WTC11 (cell line): ENCODE results near the gene WNT5A. TPM values are rescaled to one million over a fixed set of nuclear protein-coding genes. Genes with fewer than 3 reads are reported as not detected.

Source experiments
- ATAC-seq: fragments of 200-7000 bp; cut with Tn5 transposase; 2 replicates; pipeline ENCODE4 v1.10.0; 2021; ENCODE audit warnings: mild to moderate bottlenecking, moderate library complexity
- CTCF ChIA-PET: fragments of 300-600 bp; sonication (Branson Sonifier 250); formaldehyde crosslinking; loops from one replicate; lab custom pipeline; 2021; ENCODE audit warnings: antibody characterized with exemption; lab: Charles Lee
- POLR2A ChIA-PET: fragments of 350-600 bp; sonication (Branson Sonifier 250); formaldehyde crosslinking; loops from one replicate; lab custom pipeline; 2021; ENCODE audit warnings: antibody characterized with exemption; lab: Charles Lee
- DNase-seq: peaks from one replicate; pipeline ENCODE4 v3.0.0; 2021; ENCODE audit warnings: low spot score
- H3K27ac Mint-ChIP-seq: 2 replicates; pipeline ENCODE4 v1.8.0; 2021; ENCODE audit warnings: mixed read lengths
- H3K27me3 Mint-ChIP-seq: 2 replicates; pipeline ENCODE4 v1.8.0; 2021; ENCODE audit warnings: low read depth, mild to moderate bottlenecking, moderate library complexity, mixed read lengths
- H3K36me3 Mint-ChIP-seq: 2 replicates; pipeline ENCODE4 v1.8.0; 2021; ENCODE audit warnings: mixed read lengths
- H3K4me1 Mint-ChIP-seq: 2 replicates; pipeline ENCODE4 v1.8.0; 2022; ENCODE audit warnings: mixed read lengths
- H3K4me3 Mint-ChIP-seq: 2 replicates; pipeline ENCODE4 v1.8.0; 2021; ENCODE audit warnings: mild to moderate bottlenecking, moderate library complexity, mixed read lengths
- H3K9me3 Mint-ChIP-seq: 2 replicates; pipeline ENCODE4 v1.8.0; 2021; ENCODE audit warnings: mixed read lengths
- ELF4 ChIP-seq: sonication (generic); formaldehyde crosslinking; IDR thresholded peaks from 2 replicates; pipeline ENCODE4 v1.8.1; 2022; ENCODE audit warnings: low read depth, mild to moderate bottlenecking, moderate library complexity, missing genetic modification reagents
- GABPB1 ChIP-seq: sonication (generic); formaldehyde crosslinking; IDR thresholded peaks from 2 replicates; pipeline ENCODE4 v1.8.1; 2023; ENCODE audit warnings: mild to moderate bottlenecking, missing genetic modification reagents
- KAT7 ChIP-seq: sonication (generic); formaldehyde crosslinking; IDR thresholded peaks from 2 replicates; pipeline ENCODE4 v1.8.1; 2023; ENCODE audit warnings: missing genetic modification reagents, mild to moderate bottlenecking, borderline replicate concordance
- SMAD3 ChIP-seq: sonication (generic); formaldehyde crosslinking; IDR thresholded peaks from 2 replicates; pipeline ENCODE4 v1.8.0; 2022; ENCODE audit warnings: missing genetic modification reagents, mild to moderate bottlenecking, borderline replicate concordance
- SP1 ChIP-seq: sonication (generic); formaldehyde crosslinking; conservative IDR thresholded peaks from 2 replicates; pipeline ENCODE4 v1.8.1; 2022; ENCODE audit warnings: missing genetic modification reagents
- ZNF121 ChIP-seq: sonication (generic); formaldehyde crosslinking; IDR thresholded peaks from 2 replicates; pipeline ENCODE4 v1.8.0; 2023; ENCODE audit warnings: missing genetic modification reagents
- ZNF416 ChIP-seq: fragments of 250-450 bp; sonication (Bioruptor Pico); IDR thresholded peaks from 2 replicates; pipeline ENCODE4 v1.9.0; 2021; ENCODE audit warnings: mild to moderate bottlenecking, inconsistent platforms
- total RNA-seq: library from RNA; stranded (reverse); gene quantifications from 3 replicates; pipeline ENCODE4 v1.2.3, GENCODE V29; 2021
- TF ChIP-seq, protein P1 (sequence below): sonication (generic); formaldehyde crosslinking; IDR thresholded peaks from 2 replicates; pipeline ENCODE4 v1.8.0; 2022; ENCODE audit warnings: mild to moderate bottlenecking, missing genetic modification reagents
- TF ChIP-seq, protein P2 (sequence below): sonication (generic); formaldehyde crosslinking; IDR thresholded peaks from 2 replicates; pipeline ENCODE4 v1.8.0; 2022; ENCODE audit warnings: missing genetic modification reagents
- TF ChIP-seq, protein P3 (sequence below): sonication (generic); formaldehyde crosslinking; IDR thresholded peaks from 2 replicates; pipeline ENCODE4 v1.8.1; 2022; ENCODE audit warnings: mild to moderate bottlenecking, missing genetic modification reagents, moderate library complexity, borderline replicate concordance
- TF ChIP-seq, protein P4 (sequence below): sonication (generic); formaldehyde crosslinking; IDR thresholded peaks from 2 replicates; pipeline ENCODE4 v1.8.1; 2023; ENCODE audit warnings: mild to moderate bottlenecking, missing genetic modification reagents, moderate library complexity
- TF ChIP-seq, protein P5 (sequence below): fragments of 250-450 bp; sonication (Bioruptor Pico); IDR thresholded peaks from 2 replicates; pipeline ENCODE4 v1.9.0; 2021; ENCODE audit warnings: moderate library complexity, mild to moderate bottlenecking, inconsistent platforms, borderline replicate concordance
- TF ChIP-seq, protein P6 (sequence below): sonication (generic); formaldehyde crosslinking; conservative IDR thresholded peaks from 2 replicates; pipeline ENCODE4 v1.8.1; 2023; ENCODE audit warnings: mild to moderate bottlenecking, low read depth, missing genetic modification reagents, moderate library complexity
- TF ChIP-seq, protein P7 (sequence below): sonication (generic); formaldehyde crosslinking; IDR thresholded peaks from 2 replicates; pipeline ENCODE4 v1.8.0; 2023; ENCODE audit warnings: missing genetic modification reagents
- TF ChIP-seq, protein P8 (sequence below): sonication (generic); formaldehyde crosslinking; IDR thresholded peaks from 2 replicates; pipeline ENCODE4 v1.8.1; 2023; ENCODE audit warnings: mild to moderate bottlenecking, missing genetic modification reagents, moderate library complexity
- TF ChIP-seq, protein P9 (sequence below): sonication (generic); formaldehyde crosslinking; IDR thresholded peaks from 2 replicates; pipeline ENCODE4 v1.8.0; 2023; ENCODE audit warnings: missing genetic modification reagents, mild to moderate bottlenecking, borderline replicate concordance

The WNT5A gene
- total RNA-seq, 1 experiment from 2014 or later, result 10.6 TPM

DNA sequence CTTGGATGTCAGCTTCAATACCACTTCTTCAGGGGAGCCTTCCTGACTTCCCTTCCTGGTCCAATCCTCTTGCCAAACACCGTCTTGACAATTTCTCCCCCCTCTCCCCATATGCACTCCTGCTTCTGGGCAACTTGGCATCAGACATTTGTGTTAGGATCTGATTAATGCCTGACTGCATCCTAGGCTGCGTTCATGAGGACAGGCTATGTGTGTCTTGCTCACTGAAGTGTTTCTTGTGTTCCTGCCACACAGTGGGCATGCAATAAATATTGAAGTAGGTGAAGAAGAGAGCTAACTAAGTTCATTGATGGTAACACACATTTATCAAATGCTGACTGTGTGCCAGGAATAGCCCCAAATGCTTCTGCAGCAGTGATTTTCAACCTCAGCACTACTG lies 36.4 kb upstream of the WNT5A start (continued):
- TF ChIP-seq KAT7 (CRISPR knock-in tag), result no peak

DNA sequence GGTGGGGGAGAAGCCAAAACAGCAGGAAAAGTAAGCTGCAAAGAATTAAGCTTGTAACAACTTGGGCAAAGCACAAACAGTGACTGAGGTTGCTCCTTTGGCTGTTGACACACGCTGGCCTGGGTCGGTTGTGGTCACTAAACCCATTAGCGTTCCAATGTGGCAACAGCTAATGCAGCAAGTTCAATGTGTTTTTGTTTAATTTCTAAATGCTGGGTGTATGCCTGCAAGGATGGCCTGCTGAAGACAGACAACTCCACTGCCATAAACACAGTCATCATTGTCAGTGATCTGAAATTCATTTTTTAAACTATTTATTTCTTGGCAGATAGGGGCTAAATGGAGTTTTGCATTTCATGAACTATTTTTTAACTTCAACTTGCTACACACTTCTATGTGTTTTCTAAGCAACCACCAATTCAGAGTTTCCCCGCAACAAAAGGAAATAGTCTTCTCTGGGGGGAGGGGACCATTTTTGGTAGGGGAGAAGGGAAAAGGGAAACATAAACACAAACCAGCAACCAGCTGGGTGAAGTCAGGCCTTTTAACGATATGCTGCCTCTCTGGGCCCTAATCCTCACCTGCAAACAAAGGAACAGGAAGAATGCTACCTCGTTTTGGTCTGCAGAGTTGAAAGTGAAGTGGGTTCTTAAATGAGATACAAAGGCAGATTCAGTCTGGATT lies 34.8 kb upstream of the WNT5A start:
- ChIA-PET CTCF (interaction anchor here (0.5 to 1.5 kb wide), 2 partner anchors 37 to 48 kb away, joined by 3 to 4 read pairs; no protein-coding TSS in a partner anchor), POLR2A (no interaction called here)
- peak; percentile 51 for ATAC-seq
- peak overlapping the region; percentile 78 for H3K27ac Mint-ChIP-seq
- H3K36me3 Mint-ChIP-seq, result no peaks in the 10 kb centered on the region
- DNase-seq, result no peak
- H3K4me1 Mint-ChIP-seq, result peaks cover 32% of the 10 kb centered on the region
- H3K9me3 Mint-ChIP-seq, result no peaks in the 10 kb centered on the region
- no peaks in the 10 kb centered on the region; the same call in 1 of the 2 replicates for H3K27me3 Mint-ChIP-seq
- H3K4me3 Mint-ChIP-seq, result no peak overlapping the region
- TF ChIP-seq ELF4 (CRISPR knock-in tag), result no peak
- TF ChIP-seq, protein P1, sequence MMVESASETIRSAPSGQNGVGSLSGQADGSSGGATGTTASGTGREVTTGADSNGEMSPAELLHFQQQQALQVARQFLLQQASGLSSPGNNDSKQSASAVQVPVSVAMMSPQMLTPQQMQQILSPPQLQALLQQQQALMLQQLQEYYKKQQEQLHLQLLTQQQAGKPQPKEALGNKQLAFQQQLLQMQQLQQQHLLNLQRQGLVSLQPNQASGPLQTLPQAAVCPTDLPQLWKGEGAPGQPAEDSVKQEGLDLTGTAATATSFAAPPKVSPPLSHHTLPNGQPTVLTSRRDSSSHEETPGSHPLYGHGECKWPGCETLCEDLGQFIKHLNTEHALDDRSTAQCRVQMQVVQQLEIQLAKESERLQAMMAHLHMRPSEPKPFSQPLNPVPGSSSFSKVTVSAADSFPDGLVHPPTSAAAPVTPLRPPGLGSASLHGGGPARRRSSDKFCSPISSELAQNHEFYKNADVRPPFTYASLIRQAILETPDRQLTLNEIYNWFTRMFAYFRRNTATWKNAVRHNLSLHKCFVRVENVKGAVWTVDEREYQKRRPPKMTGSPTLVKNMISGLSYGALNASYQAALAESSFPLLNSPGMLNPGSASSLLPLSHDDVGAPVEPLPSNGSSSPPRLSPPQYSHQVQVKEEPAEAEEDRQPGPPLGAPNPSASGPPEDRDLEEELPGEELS (CRISPR knock-in tag), result no peak
- TF ChIP-seq ZNF416 (CRISPR knock-in tag), result no peak
- TF ChIP-seq, protein P2, sequence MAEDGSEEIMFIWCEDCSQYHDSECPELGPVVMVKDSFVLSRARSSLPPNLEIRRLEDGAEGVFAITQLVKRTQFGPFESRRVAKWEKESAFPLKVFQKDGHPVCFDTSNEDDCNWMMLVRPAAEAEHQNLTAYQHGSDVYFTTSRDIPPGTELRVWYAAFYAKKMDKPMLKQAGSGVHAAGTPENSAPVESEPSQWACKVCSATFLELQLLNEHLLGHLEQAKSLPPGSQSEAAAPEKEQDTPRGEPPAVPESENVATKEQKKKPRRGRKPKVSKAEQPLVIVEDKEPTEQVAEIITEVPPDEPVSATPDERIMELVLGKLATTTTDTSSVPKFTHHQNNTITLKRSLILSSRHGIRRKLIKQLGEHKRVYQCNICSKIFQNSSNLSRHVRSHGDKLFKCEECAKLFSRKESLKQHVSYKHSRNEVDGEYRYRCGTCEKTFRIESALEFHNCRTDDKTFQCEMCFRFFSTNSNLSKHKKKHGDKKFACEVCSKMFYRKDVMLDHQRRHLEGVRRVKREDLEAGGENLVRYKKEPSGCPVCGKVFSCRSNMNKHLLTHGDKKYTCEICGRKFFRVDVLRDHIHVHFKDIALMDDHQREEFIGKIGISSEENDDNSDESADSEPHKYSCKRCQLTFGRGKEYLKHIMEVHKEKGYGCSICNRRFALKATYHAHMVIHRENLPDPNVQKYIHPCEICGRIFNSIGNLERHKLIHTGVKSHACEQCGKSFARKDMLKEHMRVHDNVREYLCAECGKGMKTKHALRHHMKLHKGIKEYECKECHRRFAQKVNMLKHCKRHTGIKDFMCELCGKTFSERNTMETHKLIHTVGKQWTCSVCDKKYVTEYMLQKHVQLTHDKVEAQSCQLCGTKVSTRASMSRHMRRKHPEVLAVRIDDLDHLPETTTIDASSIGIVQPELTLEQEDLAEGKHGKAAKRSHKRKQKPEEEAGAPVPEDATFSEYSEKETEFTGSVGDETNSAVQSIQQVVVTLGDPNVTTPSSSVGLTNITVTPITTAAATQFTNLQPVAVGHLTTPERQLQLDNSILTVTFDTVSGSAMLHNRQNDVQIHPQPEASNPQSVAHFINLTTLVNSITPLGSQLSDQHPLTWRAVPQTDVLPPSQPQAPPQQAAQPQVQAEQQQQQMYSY (CRISPR knock-in tag), result no peak
- TF ChIP-seq, protein P3, sequence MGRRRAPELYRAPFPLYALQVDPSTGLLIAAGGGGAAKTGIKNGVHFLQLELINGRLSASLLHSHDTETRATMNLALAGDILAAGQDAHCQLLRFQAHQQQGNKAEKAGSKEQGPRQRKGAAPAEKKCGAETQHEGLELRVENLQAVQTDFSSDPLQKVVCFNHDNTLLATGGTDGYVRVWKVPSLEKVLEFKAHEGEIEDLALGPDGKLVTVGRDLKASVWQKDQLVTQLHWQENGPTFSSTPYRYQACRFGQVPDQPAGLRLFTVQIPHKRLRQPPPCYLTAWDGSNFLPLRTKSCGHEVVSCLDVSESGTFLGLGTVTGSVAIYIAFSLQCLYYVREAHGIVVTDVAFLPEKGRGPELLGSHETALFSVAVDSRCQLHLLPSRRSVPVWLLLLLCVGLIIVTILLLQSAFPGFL (CRISPR knock-in tag), result no peak
- TF ChIP-seq, protein P4, sequence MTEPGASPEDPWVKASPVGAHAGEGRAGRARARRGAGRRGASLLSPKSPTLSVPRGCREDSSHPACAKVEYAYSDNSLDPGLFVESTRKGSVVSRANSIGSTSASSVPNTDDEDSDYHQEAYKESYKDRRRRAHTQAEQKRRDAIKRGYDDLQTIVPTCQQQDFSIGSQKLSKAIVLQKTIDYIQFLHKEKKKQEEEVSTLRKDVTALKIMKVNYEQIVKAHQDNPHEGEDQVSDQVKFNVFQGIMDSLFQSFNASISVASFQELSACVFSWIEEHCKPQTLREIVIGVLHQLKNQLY, result no peak
- no peak for TF ChIP-seq SP1 (CRISPR knock-in tag)
- TF ChIP-seq, protein P5, sequence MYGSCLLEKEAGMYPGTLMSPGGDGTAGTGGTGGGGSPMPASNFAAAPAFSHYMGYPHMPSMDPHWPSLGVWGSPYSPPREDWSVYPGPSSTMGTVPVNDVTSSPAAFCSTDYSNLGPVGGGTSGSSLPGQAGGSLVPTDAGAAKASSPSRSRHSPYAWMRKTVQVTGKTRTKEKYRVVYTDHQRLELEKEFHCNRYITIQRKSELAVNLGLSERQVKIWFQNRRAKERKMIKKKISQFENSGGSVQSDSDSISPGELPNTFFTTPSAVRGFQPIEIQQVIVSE (CRISPR knock-in tag), result no peak
- no peak for TF ChIP-seq KAT7 (CRISPR knock-in tag)
- no peak for TF ChIP-seq GABPB1 (CRISPR knock-in tag)
- no peak for TF ChIP-seq SMAD3 (CRISPR knock-in tag)
- TF ChIP-seq ZNF121, result no peak
- TF ChIP-seq, protein P6, sequence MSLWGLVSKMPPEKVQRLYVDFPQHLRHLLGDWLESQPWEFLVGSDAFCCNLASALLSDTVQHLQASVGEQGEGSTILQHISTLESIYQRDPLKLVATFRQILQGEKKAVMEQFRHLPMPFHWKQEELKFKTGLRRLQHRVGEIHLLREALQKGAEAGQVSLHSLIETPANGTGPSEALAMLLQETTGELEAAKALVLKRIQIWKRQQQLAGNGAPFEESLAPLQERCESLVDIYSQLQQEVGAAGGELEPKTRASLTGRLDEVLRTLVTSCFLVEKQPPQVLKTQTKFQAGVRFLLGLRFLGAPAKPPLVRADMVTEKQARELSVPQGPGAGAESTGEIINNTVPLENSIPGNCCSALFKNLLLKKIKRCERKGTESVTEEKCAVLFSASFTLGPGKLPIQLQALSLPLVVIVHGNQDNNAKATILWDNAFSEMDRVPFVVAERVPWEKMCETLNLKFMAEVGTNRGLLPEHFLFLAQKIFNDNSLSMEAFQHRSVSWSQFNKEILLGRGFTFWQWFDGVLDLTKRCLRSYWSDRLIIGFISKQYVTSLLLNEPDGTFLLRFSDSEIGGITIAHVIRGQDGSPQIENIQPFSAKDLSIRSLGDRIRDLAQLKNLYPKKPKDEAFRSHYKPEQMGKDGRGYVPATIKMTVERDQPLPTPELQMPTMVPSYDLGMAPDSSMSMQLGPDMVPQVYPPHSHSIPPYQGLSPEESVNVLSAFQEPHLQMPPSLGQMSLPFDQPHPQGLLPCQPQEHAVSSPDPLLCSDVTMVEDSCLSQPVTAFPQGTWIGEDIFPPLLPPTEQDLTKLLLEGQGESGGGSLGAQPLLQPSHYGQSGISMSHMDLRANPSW, result no peak
- TF ChIP-seq, protein P7, sequence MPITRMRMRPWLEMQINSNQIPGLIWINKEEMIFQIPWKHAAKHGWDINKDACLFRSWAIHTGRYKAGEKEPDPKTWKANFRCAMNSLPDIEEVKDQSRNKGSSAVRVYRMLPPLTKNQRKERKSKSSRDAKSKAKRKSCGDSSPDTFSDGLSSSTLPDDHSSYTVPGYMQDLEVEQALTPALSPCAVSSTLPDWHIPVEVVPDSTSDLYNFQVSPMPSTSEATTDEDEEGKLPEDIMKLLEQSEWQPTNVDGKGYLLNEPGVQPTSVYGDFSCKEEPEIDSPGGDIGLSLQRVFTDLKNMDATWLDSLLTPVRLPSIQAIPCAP, result no peak
- TF ChIP-seq, protein P8, sequence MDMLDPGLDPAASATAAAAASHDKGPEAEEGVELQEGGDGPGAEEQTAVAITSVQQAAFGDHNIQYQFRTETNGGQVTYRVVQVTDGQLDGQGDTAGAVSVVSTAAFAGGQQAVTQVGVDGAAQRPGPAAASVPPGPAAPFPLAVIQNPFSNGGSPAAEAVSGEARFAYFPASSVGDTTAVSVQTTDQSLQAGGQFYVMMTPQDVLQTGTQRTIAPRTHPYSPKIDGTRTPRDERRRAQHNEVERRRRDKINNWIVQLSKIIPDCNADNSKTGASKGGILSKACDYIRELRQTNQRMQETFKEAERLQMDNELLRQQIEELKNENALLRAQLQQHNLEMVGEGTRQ (CRISPR knock-in tag), result no peak
- TF ChIP-seq, protein P9, sequence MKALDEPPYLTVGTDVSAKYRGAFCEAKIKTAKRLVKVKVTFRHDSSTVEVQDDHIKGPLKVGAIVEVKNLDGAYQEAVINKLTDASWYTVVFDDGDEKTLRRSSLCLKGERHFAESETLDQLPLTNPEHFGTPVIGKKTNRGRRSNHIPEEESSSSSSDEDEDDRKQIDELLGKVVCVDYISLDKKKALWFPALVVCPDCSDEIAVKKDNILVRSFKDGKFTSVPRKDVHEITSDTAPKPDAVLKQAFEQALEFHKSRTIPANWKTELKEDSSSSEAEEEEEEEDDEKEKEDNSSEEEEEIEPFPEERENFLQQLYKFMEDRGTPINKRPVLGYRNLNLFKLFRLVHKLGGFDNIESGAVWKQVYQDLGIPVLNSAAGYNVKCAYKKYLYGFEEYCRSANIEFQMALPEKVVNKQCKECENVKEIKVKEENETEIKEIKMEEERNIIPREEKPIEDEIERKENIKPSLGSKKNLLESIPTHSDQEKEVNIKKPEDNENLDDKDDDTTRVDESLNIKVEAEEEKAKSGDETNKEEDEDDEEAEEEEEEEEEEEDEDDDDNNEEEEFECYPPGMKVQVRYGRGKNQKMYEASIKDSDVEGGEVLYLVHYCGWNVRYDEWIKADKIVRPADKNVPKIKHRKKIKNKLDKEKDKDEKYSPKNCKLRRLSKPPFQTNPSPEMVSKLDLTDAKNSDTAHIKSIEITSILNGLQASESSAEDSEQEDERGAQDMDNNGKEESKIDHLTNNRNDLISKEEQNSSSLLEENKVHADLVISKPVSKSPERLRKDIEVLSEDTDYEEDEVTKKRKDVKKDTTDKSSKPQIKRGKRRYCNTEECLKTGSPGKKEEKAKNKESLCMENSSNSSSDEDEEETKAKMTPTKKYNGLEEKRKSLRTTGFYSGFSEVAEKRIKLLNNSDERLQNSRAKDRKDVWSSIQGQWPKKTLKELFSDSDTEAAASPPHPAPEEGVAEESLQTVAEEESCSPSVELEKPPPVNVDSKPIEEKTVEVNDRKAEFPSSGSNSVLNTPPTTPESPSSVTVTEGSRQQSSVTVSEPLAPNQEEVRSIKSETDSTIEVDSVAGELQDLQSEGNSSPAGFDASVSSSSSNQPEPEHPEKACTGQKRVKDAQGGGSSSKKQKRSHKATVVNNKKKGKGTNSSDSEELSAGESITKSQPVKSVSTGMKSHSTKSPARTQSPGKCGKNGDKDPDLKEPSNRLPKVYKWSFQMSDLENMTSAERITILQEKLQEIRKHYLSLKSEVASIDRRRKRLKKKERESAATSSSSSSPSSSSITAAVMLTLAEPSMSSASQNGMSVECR (CRISPR knock-in tag), result no peak
